Measurements from ENCODE around the gene USH1C.

USH1C gene

DNA sequence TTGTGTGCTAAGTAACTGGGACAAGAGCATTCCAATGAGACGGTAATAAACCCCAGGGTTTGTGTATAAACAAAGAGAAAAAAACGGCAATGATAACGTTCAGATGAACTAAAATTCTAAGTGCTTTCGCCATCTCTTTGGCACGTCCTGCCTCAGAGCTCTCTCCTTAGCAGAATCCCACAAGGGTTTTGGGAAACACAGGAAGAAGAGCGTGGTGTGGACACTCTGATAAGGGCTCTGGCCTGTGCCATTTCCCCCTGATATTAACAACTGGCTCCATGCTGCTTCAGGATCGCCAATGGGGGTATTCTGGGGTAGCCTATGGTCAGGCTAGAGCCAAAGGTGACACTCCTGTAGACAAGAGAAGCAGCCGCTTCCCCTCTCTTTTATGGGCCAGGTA is 85.9 kb downstream of the USH1C start:
- POLR2A ChIA-PET = no interaction called here
- Histone ChIP-seq H3K4me3 (ENCODE audit: low read depth, low read length) (no peak overlapping the region), H3K36me3 (ENCODE audit: control insufficient read depth in 2 of 2, insufficient read depth in 1 of 2, low read length in 2 of 2) (peaks cover 0 to 5% of the 10 kb centered on the region in 2 experiments; a peak in 1 of 3 replicates), H3K9me3 (ENCODE audit: control insufficient read depth, insufficient read depth, low read depth, low read length) (no peaks in the 10 kb centered on the region), H3K27ac (ENCODE audit: extremely low read depth, low read depth, low read length) (no peak overlapping the region), H3K4me1 (ENCODE audit: control insufficient read depth, insufficient read depth, low read length) (peaks cover 2% of the 10 kb centered on the region)
- TF ChIP-seq, protein P1, sequence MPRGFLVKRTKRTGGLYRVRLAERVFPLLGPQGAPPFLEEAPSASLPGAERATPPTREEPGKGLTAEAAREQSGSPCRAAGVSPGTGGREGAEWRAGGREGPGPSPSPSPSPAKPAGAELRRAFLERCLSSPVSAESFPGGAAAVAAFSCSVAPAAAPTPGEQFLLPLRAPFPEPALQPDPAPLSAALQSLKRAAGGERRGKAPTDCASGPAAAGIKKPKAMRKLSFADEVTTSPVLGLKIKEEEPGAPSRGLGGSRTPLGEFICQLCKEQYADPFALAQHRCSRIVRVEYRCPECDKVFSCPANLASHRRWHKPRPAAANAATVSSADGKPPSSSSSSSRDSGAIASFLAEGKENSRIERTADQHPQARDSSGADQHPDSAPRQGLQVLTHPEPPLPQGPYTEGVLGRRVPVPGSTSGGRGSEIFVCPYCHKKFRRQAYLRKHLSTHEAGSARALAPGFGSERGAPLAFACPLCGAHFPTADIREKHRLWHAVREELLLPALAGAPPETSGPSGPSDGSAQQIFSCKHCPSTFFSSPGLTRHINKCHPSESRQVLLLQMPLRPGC (tag by site-specific recombination; IDR thresholded peaks at IDR 0.05) = no peak
- TF ChIP-seq, protein P2, sequence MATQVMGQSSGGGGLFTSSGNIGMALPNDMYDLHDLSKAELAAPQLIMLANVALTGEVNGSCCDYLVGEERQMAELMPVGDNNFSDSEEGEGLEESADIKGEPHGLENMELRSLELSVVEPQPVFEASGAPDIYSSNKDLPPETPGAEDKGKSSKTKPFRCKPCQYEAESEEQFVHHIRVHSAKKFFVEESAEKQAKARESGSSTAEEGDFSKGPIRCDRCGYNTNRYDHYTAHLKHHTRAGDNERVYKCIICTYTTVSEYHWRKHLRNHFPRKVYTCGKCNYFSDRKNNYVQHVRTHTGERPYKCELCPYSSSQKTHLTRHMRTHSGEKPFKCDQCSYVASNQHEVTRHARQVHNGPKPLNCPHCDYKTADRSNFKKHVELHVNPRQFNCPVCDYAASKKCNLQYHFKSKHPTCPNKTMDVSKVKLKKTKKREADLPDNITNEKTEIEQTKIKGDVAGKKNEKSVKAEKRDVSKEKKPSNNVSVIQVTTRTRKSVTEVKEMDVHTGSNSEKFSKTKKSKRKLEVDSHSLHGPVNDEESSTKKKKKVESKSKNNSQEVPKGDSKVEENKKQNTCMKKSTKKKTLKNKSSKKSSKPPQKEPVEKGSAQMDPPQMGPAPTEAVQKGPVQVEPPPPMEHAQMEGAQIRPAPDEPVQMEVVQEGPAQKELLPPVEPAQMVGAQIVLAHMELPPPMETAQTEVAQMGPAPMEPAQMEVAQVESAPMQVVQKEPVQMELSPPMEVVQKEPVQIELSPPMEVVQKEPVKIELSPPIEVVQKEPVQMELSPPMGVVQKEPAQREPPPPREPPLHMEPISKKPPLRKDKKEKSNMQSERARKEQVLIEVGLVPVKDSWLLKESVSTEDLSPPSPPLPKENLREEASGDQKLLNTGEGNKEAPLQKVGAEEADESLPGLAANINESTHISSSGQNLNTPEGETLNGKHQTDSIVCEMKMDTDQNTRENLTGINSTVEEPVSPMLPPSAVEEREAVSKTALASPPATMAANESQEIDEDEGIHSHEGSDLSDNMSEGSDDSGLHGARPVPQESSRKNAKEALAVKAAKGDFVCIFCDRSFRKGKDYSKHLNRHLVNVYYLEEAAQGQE (tag by site-specific recombination; IDR thresholded peaks at IDR 0.05) = no peak
- TF ChIP-seq ZNF670 (tag by site-specific recombination; IDR thresholded peaks at IDR 0.05; ENCODE audit: low read depth) (no peak), ZNF274 (IDR thresholded peaks at IDR 0.05; ENCODE audit: low read length) (no peak), ZNF274 (tag by site-specific recombination; IDR thresholded peaks at IDR 0.05; ENCODE audit: borderline replicate concordance) (no peak), ZEB2 (tag by site-specific recombination; IDR thresholded peaks at IDR 0.05) (no peak), ZNF140 (tag by site-specific recombination; IDR thresholded peaks at IDR 0.05) (no peak), MYNN (tag by site-specific recombination; IDR thresholded peaks at IDR 0.05; ENCODE audit: borderline replicate concordance) (no peak), ZNF423 (tag by site-specific recombination; IDR thresholded peaks at IDR 0.05) (no peak), EGR2 (tag by site-specific recombination; IDR thresholded peaks at IDR 0.05; ENCODE audit: low read depth) (no peak)
- TF ChIP-seq, protein P3, sequence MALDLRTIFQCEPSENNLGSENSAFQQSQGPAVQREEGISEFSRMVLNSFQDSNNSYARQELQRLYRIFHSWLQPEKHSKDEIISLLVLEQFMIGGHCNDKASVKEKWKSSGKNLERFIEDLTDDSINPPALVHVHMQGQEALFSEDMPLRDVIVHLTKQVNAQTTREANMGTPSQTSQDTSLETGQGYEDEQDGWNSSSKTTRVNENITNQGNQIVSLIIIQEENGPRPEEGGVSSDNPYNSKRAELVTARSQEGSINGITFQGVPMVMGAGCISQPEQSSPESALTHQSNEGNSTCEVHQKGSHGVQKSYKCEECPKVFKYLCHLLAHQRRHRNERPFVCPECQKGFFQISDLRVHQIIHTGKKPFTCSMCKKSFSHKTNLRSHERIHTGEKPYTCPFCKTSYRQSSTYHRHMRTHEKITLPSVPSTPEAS (tag by site-specific recombination; IDR thresholded peaks at IDR 0.05) = no peak
- TF ChIP-seq, protein P4, sequence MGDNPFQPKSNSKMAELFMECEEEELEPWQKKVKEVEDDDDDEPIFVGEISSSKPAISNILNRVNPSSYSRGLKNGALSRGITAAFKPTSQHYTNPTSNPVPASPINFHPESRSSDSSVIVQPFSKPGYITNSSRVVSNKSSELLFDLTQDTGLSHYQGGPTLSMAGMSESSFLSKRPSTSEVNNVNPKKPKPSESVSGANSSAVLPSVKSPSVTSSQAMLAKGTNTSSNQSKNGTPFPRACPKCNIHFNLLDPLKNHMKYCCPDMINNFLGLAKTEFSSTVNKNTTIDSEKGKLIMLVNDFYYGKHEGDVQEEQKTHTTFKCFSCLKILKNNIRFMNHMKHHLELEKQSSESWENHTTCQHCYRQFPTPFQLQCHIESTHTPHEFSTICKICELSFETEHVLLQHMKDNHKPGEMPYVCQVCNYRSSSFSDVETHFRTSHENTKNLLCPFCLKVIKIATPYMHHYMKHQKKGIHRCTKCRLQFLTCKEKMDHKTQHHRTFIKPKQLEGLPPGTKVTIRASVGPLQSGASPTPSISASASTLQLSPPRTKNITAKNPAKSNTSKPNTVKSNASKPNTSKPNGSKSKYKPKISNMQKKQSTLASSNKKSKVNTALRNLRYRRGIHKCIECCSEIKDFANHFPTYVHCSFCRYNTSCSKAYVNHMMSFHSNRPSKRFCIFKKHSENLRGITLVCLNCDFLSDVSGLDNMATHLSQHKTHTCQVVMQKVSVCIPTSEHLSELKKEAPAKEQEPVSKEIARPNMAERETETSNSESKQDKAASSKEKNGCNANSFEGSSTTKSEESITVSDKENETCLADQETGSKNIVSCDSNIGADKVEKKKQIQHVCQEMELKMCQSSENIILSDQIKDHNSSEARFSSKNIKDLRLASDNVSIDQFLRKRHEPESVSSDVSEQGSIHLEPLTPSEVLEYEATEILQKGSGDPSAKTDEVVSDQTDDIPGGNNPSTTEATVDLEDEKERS (tag by site-specific recombination; IDR thresholded peaks at IDR 0.05) = no peak
- TF ChIP-seq, protein P5, sequence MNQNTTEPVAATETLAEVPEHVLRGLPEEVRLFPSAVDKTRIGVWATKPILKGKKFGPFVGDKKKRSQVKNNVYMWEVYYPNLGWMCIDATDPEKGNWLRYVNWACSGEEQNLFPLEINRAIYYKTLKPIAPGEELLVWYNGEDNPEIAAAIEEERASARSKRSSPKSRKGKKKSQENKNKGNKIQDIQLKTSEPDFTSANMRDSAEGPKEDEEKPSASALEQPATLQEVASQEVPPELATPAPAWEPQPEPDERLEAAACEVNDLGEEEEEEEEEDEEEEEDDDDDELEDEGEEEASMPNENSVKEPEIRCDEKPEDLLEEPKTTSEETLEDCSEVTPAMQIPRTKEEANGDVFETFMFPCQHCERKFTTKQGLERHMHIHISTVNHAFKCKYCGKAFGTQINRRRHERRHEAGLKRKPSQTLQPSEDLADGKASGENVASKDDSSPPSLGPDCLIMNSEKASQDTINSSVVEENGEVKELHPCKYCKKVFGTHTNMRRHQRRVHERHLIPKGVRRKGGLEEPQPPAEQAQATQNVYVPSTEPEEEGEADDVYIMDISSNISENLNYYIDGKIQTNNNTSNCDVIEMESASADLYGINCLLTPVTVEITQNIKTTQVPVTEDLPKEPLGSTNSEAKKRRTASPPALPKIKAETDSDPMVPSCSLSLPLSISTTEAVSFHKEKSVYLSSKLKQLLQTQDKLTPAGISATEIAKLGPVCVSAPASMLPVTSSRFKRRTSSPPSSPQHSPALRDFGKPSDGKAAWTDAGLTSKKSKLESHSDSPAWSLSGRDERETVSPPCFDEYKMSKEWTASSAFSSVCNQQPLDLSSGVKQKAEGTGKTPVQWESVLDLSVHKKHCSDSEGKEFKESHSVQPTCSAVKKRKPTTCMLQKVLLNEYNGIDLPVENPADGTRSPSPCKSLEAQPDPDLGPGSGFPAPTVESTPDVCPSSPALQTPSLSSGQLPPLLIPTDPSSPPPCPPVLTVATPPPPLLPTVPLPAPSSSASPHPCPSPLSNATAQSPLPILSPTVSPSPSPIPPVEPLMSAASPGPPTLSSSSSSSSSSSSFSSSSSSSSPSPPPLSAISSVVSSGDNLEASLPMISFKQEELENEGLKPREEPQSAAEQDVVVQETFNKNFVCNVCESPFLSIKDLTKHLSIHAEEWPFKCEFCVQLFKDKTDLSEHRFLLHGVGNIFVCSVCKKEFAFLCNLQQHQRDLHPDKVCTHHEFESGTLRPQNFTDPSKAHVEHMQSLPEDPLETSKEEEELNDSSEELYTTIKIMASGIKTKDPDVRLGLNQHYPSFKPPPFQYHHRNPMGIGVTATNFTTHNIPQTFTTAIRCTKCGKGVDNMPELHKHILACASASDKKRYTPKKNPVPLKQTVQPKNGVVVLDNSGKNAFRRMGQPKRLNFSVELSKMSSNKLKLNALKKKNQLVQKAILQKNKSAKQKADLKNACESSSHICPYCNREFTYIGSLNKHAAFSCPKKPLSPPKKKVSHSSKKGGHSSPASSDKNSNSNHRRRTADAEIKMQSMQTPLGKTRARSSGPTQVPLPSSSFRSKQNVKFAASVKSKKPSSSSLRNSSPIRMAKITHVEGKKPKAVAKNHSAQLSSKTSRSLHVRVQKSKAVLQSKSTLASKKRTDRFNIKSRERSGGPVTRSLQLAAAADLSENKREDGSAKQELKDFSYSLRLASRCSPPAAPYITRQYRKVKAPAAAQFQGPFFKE (tag by site-specific recombination; IDR thresholded peaks at IDR 0.05; ENCODE audit: borderline replicate concordance) = no peak
- TF ChIP-seq, protein P6, sequence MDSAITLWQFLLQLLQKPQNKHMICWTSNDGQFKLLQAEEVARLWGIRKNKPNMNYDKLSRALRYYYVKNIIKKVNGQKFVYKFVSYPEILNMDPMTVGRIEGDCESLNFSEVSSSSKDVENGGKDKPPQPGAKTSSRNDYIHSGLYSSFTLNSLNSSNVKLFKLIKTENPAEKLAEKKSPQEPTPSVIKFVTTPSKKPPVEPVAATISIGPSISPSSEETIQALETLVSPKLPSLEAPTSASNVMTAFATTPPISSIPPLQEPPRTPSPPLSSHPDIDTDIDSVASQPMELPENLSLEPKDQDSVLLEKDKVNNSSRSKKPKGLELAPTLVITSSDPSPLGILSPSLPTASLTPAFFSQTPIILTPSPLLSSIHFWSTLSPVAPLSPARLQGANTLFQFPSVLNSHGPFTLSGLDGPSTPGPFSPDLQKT (IDR thresholded peaks at IDR 0.05; ENCODE audit: borderline replicate concordance, low read depth, low read length) = no peak
- CTCF ChIA-PET = no interaction called here
